ENCODE data around the gene KLHL3. TPM values are rescaled to one million over a fixed set of nuclear protein-coding genes. Genes with fewer than 3 reads are reported as not detected.

Gene KLHL3
- total RNA-seq, 4 donors from 2014 or later, result 1.0 to 3.0 (median 2.1) TPM

GRCh38 chr5:137642091-137642490 is 93.8 kb downstream of the KLHL3 start:
- WGBS, 2 donors, result 88 to 89% methylated on average over 4 of the region's 4 CpGs
- DNase-seq (ENCODE audit: low spot score in 2 of 2), result peak in 1 of 2 donors; percentile 21
- H3K4me3 ChIP-seq (ENCODE audit: low read depth, poor library complexity, severe bottlenecking), result no peak overlapping the region
- TF ChIP-seq CTCF (IDR thresholded peaks at IDR 0.05), result no peak
- TF ChIP-seq POLR2A (IDR thresholded peaks at IDR 0.05), result no peak
- intact Hi-C loops (cut with DNase I; ENCODE audit: low total_unique reads), result no loop called here

- WGBS, 2 donors, result 60 to 66% methylated on average over 1 of the region's 1 CpG
- intact Hi-C loops (cut with DNase I; ENCODE audit: low total_unique reads), result no loop called here
- no peak for TF ChIP-seq POLR2A (IDR thresholded peaks at IDR 0.05)
- no peak for TF ChIP-seq CTCF (IDR thresholded peaks at IDR 0.05)
Observed at GRCh38 chr5:137641148-137641547, 94.7 kb downstream of the KLHL3 start.

GRCh38 chr5:137639645-137640044 is 96.2 kb downstream of the KLHL3 start:
- intact Hi-C loops (cut with DNase I; ENCODE audit: low total_unique reads), result loop anchor here (10.0 kb wide), 1 partner anchor 105 kb away; no protein-coding TSS in a partner anchor
- no peak for TF ChIP-seq CTCF (IDR thresholded peaks at IDR 0.05)
- no peak for TF ChIP-seq POLR2A (IDR thresholded peaks at IDR 0.05)
- H3K4me3 ChIP-seq (ENCODE audit: low read depth, poor library complexity, severe bottlenecking), result no peak overlapping the region
- peak in 1 of 2 donors; percentile 76 for DNase-seq (ENCODE audit: low spot score in 2 of 2)
- WGBS, 2 donors, result 85% methylated on average over 11 of the region's 11 CpGs

More at GRCh38 chr5:137641148-137641547, 94.7 kb downstream of the KLHL3 start:
- DNase-seq (ENCODE audit: low spot score in 2 of 2), result no peak
- H3K4me3 ChIP-seq (ENCODE audit: low read depth, poor library complexity, severe bottlenecking), result no peak overlapping the region

- intact Hi-C loops (cut with DNase I; ENCODE audit: low total_unique reads), result loop anchor here (10.0 kb wide), 1 partner anchor 106 kb away; no protein-coding TSS in a partner anchor
Observed at GRCh38 chr5:137638841-137639240, 97.0 kb downstream of the KLHL3 start.

GRCh38 chr5:137636830-137637714 is 98.8 kb downstream of the KLHL3 start:
- DNase-seq (ENCODE audit: low spot score in 2 of 2), result peak in 1 of 2 donors; percentile 52
- 93 to 96% methylated on average over 15 of the region's 15 CpGs for WGBS, 2 donors
- TF ChIP-seq CTCF (IDR thresholded peaks at IDR 0.05) (no peak), POLR2A (IDR thresholded peaks at IDR 0.05) (no peak)
- no peak overlapping the region for H3K4me3 ChIP-seq (ENCODE audit: low read depth, poor library complexity, severe bottlenecking)
- intact Hi-C loops (cut with DNase I; ENCODE audit: low total_unique reads), result loop anchor here (10.0 kb wide), 1 partner anchor 108 kb away; no protein-coding TSS in a partner anchor

More at GRCh38 chr5:137638841-137639240, 97.0 kb downstream of the KLHL3 start:
- peak in 1 of 2 donors; percentile 58 for DNase-seq (ENCODE audit: low spot score in 2 of 2)
- TF ChIP-seq CTCF (IDR thresholded peaks at IDR 0.05) (no peak), POLR2A (IDR thresholded peaks at IDR 0.05) (no peak)
- no peak overlapping the region for H3K4me3 ChIP-seq (ENCODE audit: low read depth, poor library complexity, severe bottlenecking)
- 95 to 97% methylated on average over 13 of the region's 13 CpGs for WGBS, 2 donors
